HCT116 (cell line): ENCODE results near the gene NBEAL2. TPM values are rescaled to one million over a fixed set of nuclear protein-coding genes. Genes with fewer than 3 reads are reported as not detected.

Source experiments
- ATAC-seq: fragments of 200-7000 bp; cut with Tn5 transposase; 2 replicates; pipeline ENCODE4 v1.9.1; 2020; ENCODE audit warnings: mild to moderate bottlenecking, moderate library complexity
- BruUV-seq: library from RNA; stranded (reverse); fragments of 400-500 nt; replicated peaks from 2 replicates; lab custom pipeline; 2021; lab: Mats Ljungman, UMichigan
- CTCF ChIA-PET: fragments of 300-600 bp; sonication (Branson Sonifier 250); formaldehyde crosslinking; loops from one replicate; lab custom pipeline; 2021; ENCODE audit warnings: antibody characterized with exemption; lab: Charles Lee
- POLR2A ChIA-PET: fragments of 300-600, 350-600 bp; sonication (Branson Sonifier 250); formaldehyde crosslinking; loops from one replicate; lab custom pipeline; 2021; ENCODE audit warnings: antibody characterized with exemption; lab: Charles Lee
- RAD21 ChIA-PET, 2 experiments: fragments of 300-600 bp; sonication (Branson Sonifier 250); formaldehyde crosslinking; loops; one replicate each; lab custom pipeline; 2023; ENCODE audit warnings: low total read pairs in 2 of 2; ENCODE audit not compliant: uncharacterized antibody in 2 of 2, unreplicated experiment in 2 of 2, low non-redundant PET in 1 of 2; lab: Charles Lee
- DNase-seq: peaks from one replicate; pipeline ENCODE4 v3.0.0-alpha.2; 2010; ENCODE audit warnings: low read depth, low spot score
- H2AFZ ChIP-seq: fragments of 200-600 bp; shearing (Covaris generic), sonication (generic); 2 replicates; pipeline ENCODE4 v1.6.1; 2017; ENCODE audit warnings: low read depth, mixed run types, mixed read lengths, antibody characterized with exemption, low read length; ENCODE audit not compliant: poor library complexity, severe bottlenecking
- H3K27ac ChIP-seq: 2 replicates; pipeline ENCODE4 v1.5.1; 2012; ENCODE audit warnings: low read depth, low read length
- H3K27me3 ChIP-seq: fragments of 200-600 bp; sonication (generic); 2 replicates; pipeline ENCODE4 v1.6.1; 2016; ENCODE audit warnings: mixed run types, low read length, mixed read lengths; ENCODE audit not compliant: insufficient read depth
- H3K36me3 ChIP-seq, 2 experiments: fragments of 200-500 bp in 1 of 2; fragments of 200-600 bp in 1 of 2; sonication (Bioruptor generic) in 1 of 2; sonication (generic) in 1 of 2; 2 replicates each; pipeline versions ENCODE4 v1.5.1 to v1.6.1; 2014 to 2016; ENCODE audit warnings: low read length in 2 of 2, inconsistent platforms in 1 of 2, mixed read lengths in 1 of 2, mixed run types in 1 of 2; ENCODE audit not compliant: insufficient read depth in 2 of 2, control insufficient read depth in 1 of 2
- H3K4me1 ChIP-seq, 2 experiments: fragments of 200-600 bp in 1 of 2; sonication (generic) in 1 of 2; 2 replicates each; pipeline versions ENCODE4 v1.5.1 to v1.6.1; 2012 to 2017; ENCODE audit warnings: low read length in 2 of 2, inconsistent platforms in 1 of 2, mild to moderate bottlenecking in 1 of 2, mixed read lengths in 1 of 2, mixed run types in 1 of 2, moderate library complexity in 1 of 2; ENCODE audit not compliant: insufficient read depth in 2 of 2, control insufficient read depth in 1 of 2
- H3K4me2 ChIP-seq: fragments of 200-600 bp; sonication (generic); 2 replicates; pipeline ENCODE4 v1.6.1; 2017; ENCODE audit warnings: mixed run types, low read length, mixed read lengths
- H3K4me3 ChIP-seq, 2 experiments: fragments of 200-600 bp in 1 of 2; sonication (generic) in 1 of 2; replicated peaks in 1 of 2; 2 replicates each; pipeline ENCODE4 v1.5.1; 2011 to 2016; ENCODE audit warnings: low read length in 2 of 2, control low read depth in 1 of 2, low read depth in 1 of 2, mild to moderate bottlenecking in 1 of 2, mixed read lengths in 1 of 2, mixed run types in 1 of 2
- H3K79me2 ChIP-seq: fragments of 200-600 bp; sonication (generic); 2 replicates; pipeline ENCODE4 v1.6.1; 2017; ENCODE audit warnings: mild to moderate bottlenecking, mixed run types, low read length, moderate library complexity, mixed read lengths; ENCODE audit not compliant: insufficient read depth
- H3K9ac ChIP-seq: fragments of 200-600 bp; sonication (generic); 2 replicates; pipeline ENCODE4 v1.6.1; 2016; ENCODE audit warnings: low read length, mixed read lengths
- H3K9me2 ChIP-seq: fragments of 200-600 bp; sonication (generic), shearing (Covaris generic); 2 replicates; pipeline ENCODE4 v1.6.1; 2017; ENCODE audit warnings: mixed run types, mild to moderate bottlenecking, moderate library complexity; ENCODE audit not compliant: insufficient read depth
- H3K9me3 ChIP-seq, 2 experiments: fragments of 200-500 bp in 1 of 2; fragments of 200-600 bp in 1 of 2; sonication (Bioruptor generic) in 1 of 2; sonication (generic) in 1 of 2; 2 replicates each; pipeline ENCODE4 v1.6.1; 2014 to 2017; ENCODE audit warnings: low read length in 2 of 2, mixed read lengths in 2 of 2, inconsistent platforms in 1 of 2, low read depth in 1 of 2, mild to moderate bottlenecking in 1 of 2, mixed run types in 1 of 2, moderate library complexity in 1 of 2; ENCODE audit not compliant: control insufficient read depth in 1 of 2, insufficient read depth in 1 of 2
- H4K20me1 ChIP-seq: fragments of 200-600 bp; sonication (generic), shearing (Covaris generic); 2 replicates; pipeline ENCODE4 v1.6.1; 2017; ENCODE audit warnings: mixed run types, mild to moderate bottlenecking, moderate library complexity; ENCODE audit not compliant: insufficient read depth
- CEBPB ChIP-seq: IDR thresholded peaks from 2 replicates; pipeline ENCODE4 v1.6.1; 2012; ENCODE audit warnings: low read depth
- CTCF ChIP-seq, 3 experiments: fragments of 200-600 bp in 1 of 3; sonication (generic) in 1 of 3; IDR thresholded peaks in 2 of 3; conservative IDR thresholded peaks in 1 of 3; 2 replicates each; pipeline ENCODE4 v1.5.1; 2012 to 2017; ENCODE audit warnings: low read depth in 2 of 3, low read length in 2 of 3, antibody characterized with exemption in 1 of 3, borderline replicate concordance in 1 of 3, control low read depth in 1 of 3, mild to moderate bottlenecking in 1 of 3, mixed read lengths in 1 of 3, mixed run types in 1 of 3, moderate library complexity in 1 of 3; ENCODE audit not compliant: insufficient read depth in 1 of 3
- ELF1 ChIP-seq: IDR thresholded peaks from 2 replicates; pipeline ENCODE4 v1.6.1; 2012; ENCODE audit warnings: low read depth, borderline replicate concordance
- YY1 ChIP-seq: IDR thresholded peaks from 2 replicates; pipeline ENCODE4 v1.6.1; 2011; ENCODE audit warnings: low read length, low read depth, moderate library complexity, mild to moderate bottlenecking; ENCODE audit not compliant: insufficient replicate concordance; ENCODE audit errors: extremely low read depth
- ZBTB33 ChIP-seq: IDR thresholded peaks from 2 replicates; pipeline ENCODE4 v1.6.1; 2011; ENCODE audit warnings: mild to moderate bottlenecking, low read length, moderate library complexity; ENCODE audit not compliant: insufficient replicate concordance; ENCODE audit errors: extremely low read depth
- intact Hi-C: fragments of 100-400 bp; cut with micrococcal nuclease; formaldehyde crosslinking; loops from 2 replicates; pipeline ENCODE4 v1.10.0; 2022
- total RNA-seq: library from RNA; stranded (reverse); gene quantifications from one replicate; pipeline ENCODE4 v1.2.1, GENCODE V29; 2021; ENCODE audit not compliant: unreplicated experiment

The NBEAL2 gene
- total RNA-seq, 1 experiment from 2014 or later: 72.9 TPM

GRCh38 chr3:47042231-47042791, 62.8 kb downstream of the NBEAL2 start:
- no peaks in the 10 kb centered on the region for H3K9me3 ChIP-seq
- H3K27me3 ChIP-seq: no peaks in the 10 kb centered on the region
- H3K9ac ChIP-seq: no peak overlapping the region
- no peak overlapping the region for H3K4me2 ChIP-seq
- RAD21 ChIA-PET: no interaction called here
- DNase-seq: no peak
- H3K4me1 ChIP-seq: no peaks in the 10 kb centered on the region
- no peaks in the 10 kb centered on the region for H4K20me1 ChIP-seq
- H3K4me3 ChIP-seq: no peak overlapping the region
- ATAC-seq: no peak
- no TSS peak for BruUV-seq
- 0 out of 2 replicates have a peak, but pooled peaks cover 8% of the 10 kb centered on the region for H3K79me2 ChIP-seq
- intact Hi-C loops: loop anchor here (10.0 kb wide), 1 partner anchor 282 kb away; no protein-coding TSS in a partner anchor
- TF ChIP-seq ZBTB33 (no peak), CTCF (IDR thresholded peaks at IDR 0.05 in 2 of 3, conservative IDR thresholded peaks at IDR 0.05 in 1 of 3; ENCODE audit: borderline replicate concordance in 1 of 3, insufficient read depth in 1 of 3, low read depth in 2 of 3, low read length in 2 of 3) (no peak), YY1 (no peak), ELF1 (no peak), CEBPB (no peak)
- H3K36me3 ChIP-seq: peaks cover 12 to 23% of the 10 kb centered on the region in 2 experiments; a peak in 3 of 4 replicates
- no peaks in the 10 kb centered on the region for H3K9me2 ChIP-seq
- no peak overlapping the region for H2AFZ ChIP-seq
- H3K27ac ChIP-seq: no peak overlapping the region
- CTCF ChIA-PET: no interaction called here
- POLR2A ChIA-PET: no interaction called here
